ENCODE data around the gene TNS4.

DNA sequence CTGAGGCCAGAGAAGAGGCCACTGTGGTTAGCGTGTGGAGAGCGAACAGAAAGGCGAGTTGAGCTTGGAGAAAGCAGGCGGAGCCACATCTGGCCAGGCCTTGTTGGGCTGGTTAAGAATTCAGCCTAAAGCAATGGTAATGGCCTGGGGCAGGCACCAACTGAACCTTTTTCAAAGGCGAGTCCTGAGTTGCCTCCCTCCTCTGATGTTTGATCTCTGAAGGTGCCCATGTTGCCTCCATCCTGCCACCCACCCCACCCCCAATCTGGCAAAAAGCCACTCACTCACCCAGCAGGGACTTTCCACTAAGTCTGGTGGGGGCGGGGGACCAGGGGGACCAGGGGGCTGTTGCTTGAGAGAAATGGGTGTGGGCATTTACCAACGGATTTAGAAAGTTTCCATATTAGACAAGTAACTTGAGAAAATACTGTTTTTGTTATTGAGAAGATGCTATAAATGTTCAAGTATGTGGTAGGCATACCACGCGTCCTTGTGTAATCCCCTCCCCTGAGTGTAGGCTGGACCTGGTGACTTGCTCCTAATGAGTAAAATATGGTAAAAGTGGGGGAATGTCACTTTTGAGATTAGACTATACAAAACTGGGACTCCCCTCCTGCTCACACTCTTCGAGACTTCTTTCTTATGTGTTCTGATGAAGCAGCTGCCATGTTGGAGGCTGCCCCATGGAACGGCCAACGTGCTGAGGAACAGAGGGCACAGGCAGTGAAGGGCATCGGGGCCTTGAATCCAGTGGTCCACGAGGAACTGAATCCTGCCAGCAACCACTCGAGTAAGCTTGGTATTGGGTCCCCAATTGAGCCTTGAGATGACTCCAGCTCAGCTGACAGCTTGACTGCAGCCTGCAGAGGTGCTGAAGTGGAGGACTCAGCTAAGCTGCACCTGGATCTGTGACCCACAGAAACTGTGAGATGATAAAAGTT lies 29.9 kb upstream of the TNS4 start:
- TF ChIP-seq SUZ12 (IDR thresholded peaks at IDR 0.05) (no peak), FOXA1 (IDR thresholded peaks at IDR 0.05) (no peak)
